HG02973 (cell line): ENCODE measurements around the gene BIRC2.

Experiments used
- ATAC-seq: cut with Tn5 transposase; IDR thresholded peaks from one replicate; pipeline ENCODE4 v1.9.1; 2021; ENCODE audit warnings: moderate library complexity; ENCODE audit not compliant: unreplicated experiment

Gene BIRC2

DNA sequence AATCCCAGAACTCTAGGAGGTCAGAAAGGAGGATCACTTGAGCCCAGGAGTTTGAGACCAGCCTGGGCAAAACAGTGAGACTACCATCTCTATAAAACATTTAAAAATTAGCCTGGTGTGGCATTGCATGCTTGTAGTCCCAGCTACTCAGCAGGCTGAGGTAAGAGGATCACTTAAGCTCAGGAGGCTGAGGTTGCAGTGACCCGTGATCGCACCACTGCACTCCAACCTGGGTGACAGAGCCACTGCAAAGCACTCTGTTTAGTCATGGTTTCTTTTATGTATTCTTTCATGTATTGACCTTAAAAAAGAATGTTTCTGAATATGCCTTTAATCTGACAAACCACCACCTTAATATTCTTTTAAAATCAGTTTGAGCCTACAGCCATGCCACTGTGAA lies 52.2 kb downstream of the BIRC2 start:
- ATAC-seq = no peak

GRCh38 chr11:102400603-102401002 lies 53.6 kb downstream of the BIRC2 start:
- ATAC-seq = no peak

- ATAC-seq = no peak
Observed at GRCh38 chr11:102401905-102402304, 54.9 kb downstream of the BIRC2 start.

- ATAC-seq = no peak
Observed at GRCh38 chr11:102402548-102402947, 55.5 kb downstream of the BIRC2 start.

- no peak for ATAC-seq
Observed at GRCh38 chr11:102405501-102405900, 58.5 kb downstream of the BIRC2 start.

- no peak for ATAC-seq
Observed at GRCh38 chr11:102406099-102406498, 59.1 kb downstream of the BIRC2 start.

GRCh38 chr11:102407901-102408300 lies 60.9 kb downstream of the BIRC2 start:
- ATAC-seq = no peak

- no peak for ATAC-seq
Observed at GRCh38 chr11:102408339-102408738, 61.3 kb downstream of the BIRC2 start.

GRCh38 chr11:102410382-102410784 lies 63.4 kb downstream of the BIRC2 start:
- ATAC-seq = no peak

- ATAC-seq = no peak
Observed at GRCh38 chr11:102411142-102411541, 64.1 kb downstream of the BIRC2 start.

- no peak for ATAC-seq
Observed at GRCh38 chr11:102413497-102413896, 66.5 kb downstream of the BIRC2 start.

DNA sequence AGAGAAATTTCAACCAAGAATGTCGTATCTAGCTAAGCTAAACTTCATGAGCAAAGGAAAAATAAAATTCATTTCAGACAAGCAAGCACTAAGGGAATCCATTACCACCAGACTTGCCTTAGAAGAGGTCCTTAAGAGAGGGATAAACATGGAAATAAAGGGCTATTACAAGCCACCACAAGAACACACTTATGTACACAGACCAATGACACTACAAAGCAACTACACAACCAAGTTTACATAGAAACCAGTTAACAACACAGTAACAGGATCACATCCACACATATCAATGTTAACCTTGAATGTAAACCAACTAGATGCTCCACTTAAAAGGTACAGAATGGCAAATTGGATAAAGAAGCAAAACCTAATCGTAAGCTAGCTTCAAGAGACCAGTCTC lies 67.5 kb downstream of the BIRC2 start:
- ATAC-seq = no peak

DNA sequence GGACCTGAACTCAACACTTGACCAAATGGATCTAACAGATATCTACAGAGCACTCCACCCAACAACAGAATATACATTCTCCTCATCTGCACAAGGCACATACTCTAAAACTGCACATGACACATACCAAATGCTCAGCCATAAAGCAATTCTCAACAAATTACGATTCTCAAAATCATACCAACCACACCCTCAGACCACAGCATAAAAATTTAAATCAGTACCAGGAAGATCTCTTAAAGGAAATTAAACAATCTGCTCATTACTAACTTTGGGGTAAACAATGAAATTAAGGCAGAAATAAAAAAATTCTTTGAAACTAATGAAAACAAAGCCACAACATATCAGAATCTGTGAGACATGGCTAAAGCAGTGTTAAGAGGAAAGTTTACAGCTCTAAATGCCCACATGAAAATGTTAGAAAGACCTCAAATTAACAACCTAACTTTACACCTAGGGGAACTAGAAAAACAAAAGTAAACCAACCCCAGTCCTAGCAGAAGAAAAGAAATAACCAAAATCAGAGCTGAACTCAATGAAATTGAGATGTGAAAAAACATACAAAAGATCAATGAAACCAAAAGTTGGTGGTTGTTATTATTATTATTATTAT lies 68.4 kb downstream of the BIRC2 start:
- ATAC-seq = no peak

DNA sequence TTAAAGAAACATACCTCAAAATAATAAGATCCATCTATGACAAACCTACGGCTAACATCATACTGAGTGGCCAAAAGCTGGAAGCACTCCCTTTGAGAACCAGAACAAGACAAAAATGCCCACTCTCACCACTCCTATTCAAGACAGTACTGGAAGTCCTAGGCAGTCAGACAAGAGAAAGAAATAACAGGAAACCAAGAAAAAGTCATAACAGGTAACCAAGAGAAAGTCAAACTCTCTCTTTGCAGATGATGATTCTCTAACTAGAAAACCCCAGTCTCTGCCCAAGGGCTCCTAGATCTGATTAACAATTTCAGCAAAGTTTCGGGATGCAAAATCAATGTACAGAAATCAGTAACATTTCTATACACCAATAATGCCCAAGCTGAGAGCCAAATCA lies 70.0 kb downstream of the BIRC2 start:
- no peak for ATAC-seq

DNA sequence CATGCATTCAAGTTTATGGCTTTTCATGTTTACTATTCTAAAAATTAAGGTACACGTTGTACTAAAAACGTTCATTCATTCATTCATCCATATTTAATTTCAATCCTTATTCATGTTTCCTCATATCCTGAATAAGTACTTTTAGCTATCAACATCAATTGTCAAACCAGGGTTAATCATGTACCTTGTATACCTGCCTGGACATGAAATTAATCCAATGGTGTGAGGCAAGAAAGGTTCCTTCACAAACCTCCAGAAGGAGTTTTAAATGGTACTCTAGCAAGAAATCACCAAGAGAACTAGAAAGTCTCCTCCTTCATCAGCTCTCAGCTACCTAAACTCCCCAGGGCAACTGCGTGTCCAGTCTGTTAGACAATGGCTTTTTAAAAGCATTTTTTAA lies 72.2 kb downstream of the BIRC2 start:
- no peak for ATAC-seq

GRCh38 chr11:102420547-102420946 lies 73.5 kb downstream of the BIRC2 start:
- peak; percentile 89 for ATAC-seq

DNA sequence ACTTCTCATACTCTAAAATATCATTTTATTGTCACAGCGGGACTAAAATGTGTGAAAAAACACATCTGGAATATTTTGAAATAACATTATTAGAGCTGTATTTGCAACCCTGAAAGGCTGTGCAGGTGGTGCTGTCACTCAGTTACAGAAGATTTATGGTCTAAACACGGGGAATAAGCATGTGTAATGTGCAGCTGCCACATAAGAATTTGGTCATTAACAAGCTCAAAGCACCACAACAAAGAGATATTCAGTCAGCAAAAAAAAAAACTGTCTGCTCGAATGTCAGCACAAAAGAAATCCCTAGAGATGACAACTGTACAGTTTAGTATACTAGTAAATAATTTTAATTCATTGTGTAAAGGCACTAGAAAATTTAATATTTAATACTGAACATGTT lies 74.2 kb downstream of the BIRC2 start:
- no peak for ATAC-seq

DNA sequence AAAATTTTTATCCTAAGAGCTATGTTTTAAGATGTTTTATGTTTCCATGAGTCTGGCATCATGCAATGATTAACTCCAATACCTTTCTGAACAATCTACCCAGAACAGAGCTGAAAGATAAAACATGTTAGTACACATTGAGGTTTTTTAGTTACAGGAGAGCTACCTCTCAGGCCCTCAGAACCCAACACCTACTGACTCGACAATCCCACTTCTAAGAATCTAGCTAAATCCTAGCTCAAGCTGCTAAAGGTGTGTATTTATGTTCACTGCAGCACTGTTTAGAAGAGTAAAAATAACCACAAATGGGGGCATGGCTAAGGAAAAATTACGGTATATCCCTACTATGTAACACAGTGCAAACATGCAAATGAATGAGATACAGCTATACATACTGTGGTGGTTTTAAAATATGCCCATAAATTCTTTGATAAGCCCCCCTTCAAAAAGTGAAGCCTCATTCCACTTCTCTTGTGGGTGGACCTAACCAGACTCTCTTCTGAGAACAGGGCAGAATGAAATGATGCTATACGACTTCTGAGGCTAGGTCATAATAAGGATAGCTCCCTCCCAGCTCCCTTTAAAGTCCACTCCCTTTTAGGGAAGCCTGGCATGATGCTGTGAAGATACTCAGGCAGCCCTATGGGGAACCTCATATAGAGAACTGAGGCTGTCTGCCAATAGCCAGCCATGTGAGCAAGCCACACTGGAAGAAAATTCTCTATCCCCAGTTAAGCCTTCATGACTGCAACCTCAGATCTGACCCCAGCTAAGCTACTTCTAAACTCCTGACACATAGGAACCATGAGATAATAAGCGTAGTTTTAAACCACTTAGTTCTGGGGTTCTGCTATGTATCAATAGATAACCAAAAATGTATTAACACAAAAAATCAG lies 76.1 kb downstream of the BIRC2 start:
- ATAC-seq = no peak

GRCh38 chr11:102423936-102424335 lies 76.9 kb downstream of the BIRC2 start:
- no peak for ATAC-seq

DNA sequence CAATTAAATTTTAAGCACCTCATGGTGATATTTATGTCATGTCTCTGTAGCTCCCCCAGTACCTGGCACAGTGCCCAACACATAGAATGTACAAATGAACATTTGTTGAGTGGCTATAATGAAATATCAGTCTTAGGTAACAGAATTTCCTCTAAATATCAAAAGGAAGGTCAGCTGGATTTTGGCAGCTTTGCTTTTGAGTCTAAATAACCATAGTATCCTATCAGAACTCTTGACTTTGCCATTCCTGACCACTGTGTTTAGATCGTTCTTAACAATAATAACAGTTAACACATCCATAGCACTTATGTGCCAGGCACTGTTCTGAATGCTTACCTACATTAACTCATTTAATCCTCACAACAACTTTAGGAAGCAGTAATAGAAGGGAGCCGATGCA lies 79.0 kb downstream of the BIRC2 start:
- ATAC-seq = no peak

DNA sequence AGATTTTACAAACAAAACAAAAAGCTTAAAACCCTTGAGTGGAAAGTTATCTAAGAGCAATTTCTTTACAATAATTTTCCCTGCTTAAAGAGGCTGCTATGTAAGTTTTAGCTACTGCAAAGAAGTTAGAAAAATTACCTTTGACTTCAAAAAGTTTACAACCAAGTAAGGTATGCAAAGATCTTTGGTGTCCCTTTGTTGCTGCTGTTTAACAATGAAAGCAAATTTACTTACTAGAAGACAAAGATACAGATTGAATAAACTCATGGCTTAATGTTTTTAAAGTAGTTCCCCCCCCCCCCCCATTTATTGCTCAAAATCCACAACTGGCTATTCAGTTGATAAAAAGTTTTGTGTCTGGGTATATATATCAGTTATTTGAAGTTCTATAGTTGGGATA lies 79.6 kb downstream of the BIRC2 start:
- ATAC-seq = no peak

- ATAC-seq = no peak
Observed at GRCh38 chr11:102427068-102427467, 80.1 kb downstream of the BIRC2 start.
